ENCODE data around the gene PKN1.

DNA sequence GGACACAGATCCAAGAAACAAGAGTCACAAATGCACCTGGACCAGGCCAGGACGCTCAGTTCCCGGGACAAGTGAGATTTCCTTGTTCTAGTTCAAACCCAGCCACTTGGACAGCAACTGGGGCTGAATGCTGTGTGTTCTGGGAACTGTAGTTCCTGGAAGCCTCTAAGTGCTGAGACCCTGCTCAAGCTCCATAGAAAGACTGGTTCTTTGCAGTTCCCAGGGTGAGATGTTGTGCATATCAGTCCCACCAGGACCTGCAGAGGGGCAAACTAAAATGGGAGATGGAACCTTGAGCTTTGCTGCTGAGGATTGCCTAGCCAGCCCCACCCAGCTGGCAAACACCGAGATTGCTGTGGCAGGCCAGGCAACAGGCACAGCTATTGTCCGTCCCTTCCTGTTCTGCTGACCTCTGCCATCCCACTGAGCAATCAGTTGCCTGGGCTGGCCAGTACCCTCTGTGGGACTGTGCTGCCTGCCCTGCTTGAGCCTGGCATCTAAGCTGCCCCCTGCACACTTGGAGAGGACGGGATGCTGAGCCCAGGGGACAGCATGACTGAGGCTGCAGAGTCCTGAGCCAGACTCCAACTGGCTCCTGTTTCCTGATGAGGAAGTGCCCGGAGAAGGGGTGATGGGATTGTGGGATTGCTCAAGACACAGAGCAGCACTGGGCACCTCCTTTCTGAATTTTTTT, 64.3 kb downstream of the PKN1 start:
- no peak for TF ChIP-seq EZH2 (IDR thresholded peaks at IDR 0.05; ENCODE audit: insufficient read depth, poor library complexity, severe bottlenecking)
- TF ChIP-seq EZH2phosphoT487 (IDR thresholded peaks at IDR 0.05; ENCODE audit: insufficient read depth, low read depth), result no peak

All from GM23248 (cell line).